Hindlimb muscle (tissue), 1 donor: ENCODE data around the gene HBZ. TPM values are rescaled to one million over a fixed set of nuclear protein-coding genes. Genes with fewer than 3 reads are reported as not detected.
"Not testable (repeated sequence)": the region's sequence is repeated elsewhere in the genome, so short reads cannot be mapped to it uniquely, and the experiment has no call there.

Experiments
- DNase-seq: peaks from one replicate; pipeline ENCODE4 v3.0.0-alpha.2; 2013
- polyA plus RNA-seq: library from polyadenylated mRNA; unstranded; fragments of 120-200 nt; gene quantifications from one replicate; pipeline ENCODE4 v1.2.1, GENCODE V29; 2013; ENCODE audit not compliant: insufficient read length

The HBZ gene
- polyA plus RNA-seq, 1 donor = 1.9 TPM

DNA sequence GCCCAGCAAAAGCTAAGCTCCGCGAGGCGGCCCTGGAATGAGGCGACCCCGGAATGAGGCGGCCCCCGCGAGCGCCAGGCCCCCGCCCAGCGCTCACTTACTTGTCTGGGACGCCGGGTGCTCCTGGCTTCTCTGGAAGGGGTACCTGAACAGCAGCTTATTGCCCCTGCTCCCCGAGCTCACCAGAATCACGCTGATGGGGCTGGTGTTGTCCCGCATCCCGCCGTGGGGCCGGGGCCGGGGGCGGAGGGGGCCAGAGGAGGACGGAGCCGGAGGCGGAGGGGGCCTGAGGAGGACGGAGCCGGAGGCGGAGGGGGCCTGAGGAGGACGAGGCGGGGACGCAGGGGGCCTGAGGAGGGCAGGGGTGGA is 14.4 kb upstream of the HBZ start:
- peak; percentile 19 for DNase-seq

DNA sequence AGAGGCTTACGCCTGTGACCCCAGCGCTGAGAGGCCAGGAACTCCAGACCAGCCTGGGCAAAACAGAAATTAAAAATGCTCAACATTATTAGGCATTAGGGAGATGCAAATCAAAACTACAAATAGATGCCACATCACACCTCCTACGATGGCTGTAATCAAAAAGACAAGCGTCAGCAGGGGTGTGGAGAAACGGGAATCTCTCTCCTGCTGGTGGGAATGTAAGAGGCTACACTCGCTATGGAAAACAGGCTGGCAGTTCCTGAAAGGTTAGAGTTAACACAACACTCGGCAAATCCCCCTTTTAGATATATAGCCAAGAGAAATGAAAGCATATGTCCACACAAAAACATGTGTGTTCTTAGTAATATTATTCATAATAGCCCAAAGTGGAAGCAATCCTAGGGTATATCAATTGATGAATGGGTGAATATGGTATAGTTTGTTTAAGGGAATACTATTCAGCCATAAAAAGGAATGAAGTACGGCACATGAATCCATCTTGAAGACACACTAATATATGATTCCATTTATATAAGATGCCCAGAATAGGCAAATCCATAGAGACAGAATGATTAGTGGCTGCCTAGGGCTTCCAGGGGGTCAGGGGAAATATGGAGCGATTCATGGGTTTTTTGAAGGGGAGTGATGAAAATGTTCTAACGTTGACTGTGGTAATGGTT is 12.1 kb upstream of the HBZ start:
- no peak for DNase-seq

DNA sequence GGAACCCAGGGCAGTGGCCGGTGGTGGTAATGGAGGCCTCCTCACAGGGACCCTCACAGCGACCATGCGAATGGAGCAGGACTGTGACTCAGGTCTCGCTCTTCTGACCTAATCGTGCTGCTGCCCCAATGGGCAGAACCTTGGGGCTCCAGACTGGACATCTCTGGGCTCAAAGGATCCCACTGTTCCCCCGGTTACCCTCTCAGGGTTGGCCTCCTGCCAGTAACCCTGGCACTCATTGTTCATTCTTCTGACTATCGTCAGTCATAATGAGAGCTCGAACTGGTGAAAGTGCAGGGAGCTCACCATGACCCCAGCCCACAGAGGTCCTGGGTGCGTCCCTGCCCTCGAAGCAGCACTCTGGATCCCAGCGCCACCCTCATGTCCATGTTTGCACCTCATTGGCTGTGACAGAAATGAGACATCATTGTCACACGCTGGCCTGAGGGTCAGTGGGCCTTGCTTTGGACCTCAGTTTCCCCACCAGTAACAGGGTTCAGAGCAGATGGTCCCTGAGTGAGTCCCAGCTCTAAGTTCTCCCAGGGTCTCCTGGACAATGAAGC is 10.0 kb upstream of the HBZ start:
- DNase-seq = no peak

DNA sequence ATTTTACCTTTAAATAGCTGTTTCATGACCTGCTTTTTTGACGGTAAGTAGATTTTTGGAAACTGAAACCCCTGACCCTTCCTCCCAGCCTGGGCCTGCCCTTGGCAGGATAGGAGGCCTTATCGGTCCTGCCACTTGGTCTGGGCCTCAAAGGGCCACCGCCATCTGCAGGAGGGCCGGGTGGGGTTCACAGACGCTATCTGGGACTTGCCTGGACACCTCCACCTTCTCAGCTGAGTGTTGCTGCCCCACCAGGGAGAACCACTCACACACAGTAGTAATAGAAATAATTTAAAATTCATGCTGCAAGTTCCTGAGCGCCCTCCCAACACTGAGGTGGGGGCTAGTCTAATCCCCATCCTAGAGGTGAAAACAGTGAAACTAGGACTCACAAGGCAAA is 9.4 kb upstream of the HBZ start:
- DNase-seq = no peak

DNA sequence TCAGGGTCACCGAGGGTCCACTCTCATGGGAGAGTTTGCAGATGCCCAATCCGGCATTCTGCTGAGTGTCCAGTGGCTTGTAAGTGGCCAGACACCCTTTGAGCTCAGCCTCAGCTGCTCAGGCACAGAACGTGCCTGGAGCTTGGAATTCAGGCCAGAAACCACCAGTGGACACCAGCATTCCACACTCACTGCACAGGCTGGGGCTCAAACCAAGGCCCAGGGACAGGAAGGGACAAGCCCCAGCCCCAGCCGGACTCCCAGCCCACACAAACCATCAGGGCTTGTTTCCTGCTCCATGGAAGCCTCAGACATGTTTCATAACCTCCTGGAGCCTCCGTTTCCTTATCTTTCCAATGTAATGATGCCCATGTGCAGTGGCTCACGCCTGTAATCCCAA is 9.0 kb upstream of the HBZ start:
- DNase-seq = no peak

DNA sequence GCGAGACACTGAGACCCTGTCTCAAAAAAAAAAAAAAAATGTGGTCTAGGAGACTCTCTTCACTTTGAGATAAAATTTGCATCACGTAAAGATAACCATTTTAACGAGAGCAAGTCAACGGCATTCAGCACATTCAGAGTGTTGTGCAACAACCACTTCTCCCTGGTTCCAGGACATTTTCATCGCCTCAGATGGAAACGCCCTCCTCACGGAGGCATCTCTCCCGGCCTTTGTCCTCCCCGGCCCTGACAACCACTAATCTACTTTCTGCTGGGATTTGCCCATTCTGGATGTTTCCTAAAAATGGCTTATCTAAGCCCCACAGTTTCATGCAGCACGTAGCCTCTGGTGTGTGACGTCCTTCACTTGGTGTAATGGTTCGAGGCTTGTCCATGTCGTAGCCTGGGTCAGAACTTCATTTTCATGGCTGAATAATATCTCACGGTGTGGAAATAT is 7.6 kb upstream of the HBZ start:
- DNase-seq = no peak

DNA sequence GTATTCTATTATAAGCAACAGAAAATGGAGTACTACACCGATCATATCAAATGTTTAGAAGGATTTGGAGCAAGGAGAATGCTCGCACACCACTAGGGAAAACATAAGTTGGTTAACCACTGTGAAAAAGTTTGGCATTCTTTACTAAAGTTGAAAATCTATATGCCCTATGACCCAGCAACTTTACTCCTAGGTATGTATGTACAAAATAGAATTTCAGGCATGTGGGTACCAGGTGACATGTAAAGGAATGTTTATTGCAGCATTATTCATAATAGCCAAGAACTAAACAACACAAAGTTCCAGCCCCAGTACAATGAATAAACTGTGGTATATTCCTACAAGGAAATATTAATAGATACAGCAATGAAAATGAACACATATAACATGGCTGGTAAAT is 5.8 kb upstream of the HBZ start:
- no peak for DNase-seq

DNA sequence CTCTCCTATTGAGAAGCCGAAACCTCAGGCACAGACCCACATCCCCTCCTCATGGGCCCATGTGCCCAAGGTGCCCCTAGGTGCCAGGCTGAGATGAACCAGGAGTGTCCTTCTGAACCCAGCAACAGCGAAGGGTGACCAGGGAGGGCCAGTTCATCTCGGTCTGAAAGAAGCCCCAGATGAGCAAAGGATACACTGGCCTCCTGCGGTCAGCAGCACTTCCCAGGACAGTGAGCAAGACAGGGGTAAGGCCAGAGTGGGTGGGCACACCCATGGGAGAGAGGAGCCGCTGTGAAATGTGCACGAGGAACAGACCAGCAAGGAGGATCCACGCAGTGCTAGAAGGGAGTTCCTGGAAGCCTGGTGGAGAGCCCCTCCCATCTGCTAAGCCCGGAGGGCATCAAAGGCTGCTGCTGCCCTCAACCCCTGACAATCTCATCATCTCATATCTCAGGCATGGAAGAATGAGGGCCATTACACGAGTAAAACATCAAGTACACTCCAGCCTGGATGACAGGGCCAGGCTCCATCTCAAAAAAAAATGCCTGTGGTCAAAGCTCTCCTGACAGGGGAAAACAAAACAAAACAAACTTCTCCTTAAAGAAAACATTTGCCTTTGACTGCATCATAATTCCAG is 3.3 kb upstream of the HBZ start:
- no peak for DNase-seq

DNA sequence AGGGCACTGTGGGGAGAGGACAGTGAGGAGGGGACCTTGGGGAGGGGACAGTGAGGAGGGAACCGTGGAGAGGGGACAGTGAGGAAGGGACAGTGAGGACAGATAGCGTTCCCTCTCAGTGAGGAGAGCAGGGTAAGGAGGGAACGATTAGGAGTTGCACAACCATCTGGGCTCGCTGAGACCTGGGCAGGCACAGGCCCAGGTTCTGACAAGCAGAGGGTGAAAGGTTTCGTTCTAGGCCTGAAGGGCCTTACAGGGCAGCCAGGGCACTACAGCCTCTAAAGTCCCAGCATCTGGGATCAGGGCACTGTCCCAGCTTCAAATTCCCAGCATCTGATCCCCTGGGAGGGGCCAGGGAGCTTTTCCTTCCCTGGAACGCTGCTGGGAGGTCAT is 681 bp downstream of the HBZ start:
- not testable (repeated sequence) for DNase-seq

DNA sequence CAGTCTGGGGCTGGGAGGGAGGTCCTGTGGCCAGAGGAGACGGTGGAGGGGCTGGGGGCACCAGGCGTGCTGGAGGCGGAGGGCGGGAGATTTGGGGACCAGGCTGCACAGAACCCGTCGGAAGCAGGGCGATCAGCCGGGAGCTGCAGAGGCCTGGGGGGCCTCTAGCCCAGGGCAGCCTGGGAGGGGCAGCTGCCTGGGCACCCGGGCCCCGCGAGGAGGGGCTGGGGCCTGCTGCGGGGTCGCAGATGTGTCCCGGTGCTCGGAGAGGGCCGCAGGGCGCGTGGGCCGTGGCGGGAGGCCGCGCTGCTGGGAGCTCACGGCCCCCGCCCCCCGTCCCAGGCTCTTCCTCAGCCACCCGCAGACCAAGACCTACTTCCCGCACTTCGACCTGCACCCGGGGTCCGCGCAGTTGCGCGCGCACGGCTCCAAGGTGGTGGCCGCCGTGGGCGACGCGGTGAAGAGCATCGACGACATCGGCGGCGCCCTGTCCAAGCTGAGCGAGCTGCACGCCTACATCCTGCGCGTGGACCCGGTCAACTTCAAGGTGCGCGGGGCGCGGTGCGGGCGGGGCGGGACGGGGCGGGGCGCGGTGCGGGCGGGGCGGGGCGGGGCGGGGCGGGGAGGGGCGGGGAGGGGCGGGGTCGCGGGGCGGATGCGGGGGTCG is 1.2 kb downstream of the HBZ start:
- DNase-seq = not testable (repeated sequence)

DNA sequence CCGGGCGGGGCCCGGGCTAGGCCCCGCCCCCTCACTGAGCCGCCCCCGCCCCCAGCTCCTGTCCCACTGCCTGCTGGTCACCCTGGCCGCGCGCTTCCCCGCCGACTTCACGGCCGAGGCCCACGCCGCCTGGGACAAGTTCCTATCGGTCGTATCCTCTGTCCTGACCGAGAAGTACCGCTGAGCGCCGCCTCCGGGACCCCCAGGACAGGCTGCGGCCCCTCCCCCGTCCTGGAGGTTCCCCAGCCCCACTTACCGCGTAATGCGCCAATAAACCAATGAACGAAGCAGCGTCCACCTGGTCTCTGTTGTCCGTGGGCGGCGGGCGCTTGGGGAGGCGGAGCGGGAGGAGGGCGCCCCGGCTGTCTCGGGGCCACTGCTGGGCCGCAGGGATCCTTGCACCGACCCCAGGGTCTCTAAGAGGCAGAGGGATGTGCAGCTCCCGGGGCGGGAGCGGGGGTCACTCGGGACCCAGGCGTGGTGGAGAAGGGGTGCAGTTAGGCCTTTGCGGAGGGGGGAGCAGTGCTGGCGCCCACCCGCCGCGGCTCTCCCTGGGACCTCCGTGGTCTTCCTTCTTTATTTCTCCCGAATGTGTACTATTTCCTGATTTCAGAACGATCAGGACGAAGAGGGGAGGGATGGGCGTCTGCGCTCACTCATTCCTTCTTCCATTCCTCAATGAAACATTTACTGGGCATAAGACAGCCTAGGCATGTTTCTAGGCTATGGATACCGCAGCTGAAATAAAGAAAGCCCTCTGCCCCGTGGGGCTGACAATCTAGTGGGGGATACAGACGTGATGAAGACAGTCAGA is 2.0 kb downstream of the HBZ start:
- DNase-seq = peak; percentile 42

DNA sequence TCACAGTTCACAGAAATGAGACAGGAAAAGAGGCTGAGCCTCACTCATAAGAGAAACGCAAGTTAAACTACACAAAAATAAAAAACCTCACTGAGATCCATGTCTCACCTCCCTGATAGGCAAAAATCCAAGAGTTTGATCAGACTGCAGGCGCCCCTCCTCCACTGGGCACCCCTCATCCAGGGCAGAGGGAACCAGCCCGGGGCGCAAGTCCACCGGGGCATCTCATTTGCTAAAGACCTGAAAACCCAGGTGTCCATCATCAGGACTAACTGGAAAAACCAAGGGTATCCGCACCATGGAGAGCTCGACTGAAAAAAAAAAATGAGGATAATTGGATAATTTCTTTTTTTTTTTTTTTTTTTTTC is 2.6 kb downstream of the HBZ start:
- DNase-seq = no peak

DNA sequence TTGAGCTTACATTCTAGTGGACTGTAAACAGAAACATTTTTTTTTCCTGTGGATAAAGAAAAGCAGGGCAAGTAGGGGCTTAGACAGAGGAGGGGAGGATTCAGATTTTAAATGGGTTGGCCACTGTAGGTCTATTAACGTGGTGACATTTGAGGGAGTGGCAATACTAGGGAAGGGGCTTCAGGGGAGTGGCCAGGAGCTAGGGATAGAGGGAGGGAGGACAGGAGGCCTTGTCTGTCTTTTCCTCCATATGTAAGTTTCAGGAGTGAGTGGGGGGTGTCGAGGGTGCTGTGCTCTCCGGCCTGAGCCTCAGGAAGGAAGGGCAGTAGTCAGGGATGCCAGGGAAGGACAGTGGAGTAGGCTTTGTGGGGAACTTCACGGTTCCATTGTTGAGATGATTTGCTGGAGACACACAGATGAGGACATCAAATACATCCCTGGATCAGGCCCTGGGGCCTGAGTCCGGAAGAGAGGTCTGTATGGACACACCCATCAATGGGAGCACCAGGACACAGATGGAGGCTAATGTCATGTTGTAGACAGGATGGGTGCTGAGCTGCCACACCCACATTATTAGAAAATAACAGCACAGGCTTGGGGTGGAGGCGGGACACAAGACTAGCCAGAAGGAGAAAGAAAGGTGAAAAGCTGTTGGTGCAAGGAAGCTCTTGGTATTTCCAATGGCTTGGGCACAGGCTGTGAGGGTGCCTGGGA is 6.8 kb downstream of the HBZ start:
- no peak for DNase-seq

DNA sequence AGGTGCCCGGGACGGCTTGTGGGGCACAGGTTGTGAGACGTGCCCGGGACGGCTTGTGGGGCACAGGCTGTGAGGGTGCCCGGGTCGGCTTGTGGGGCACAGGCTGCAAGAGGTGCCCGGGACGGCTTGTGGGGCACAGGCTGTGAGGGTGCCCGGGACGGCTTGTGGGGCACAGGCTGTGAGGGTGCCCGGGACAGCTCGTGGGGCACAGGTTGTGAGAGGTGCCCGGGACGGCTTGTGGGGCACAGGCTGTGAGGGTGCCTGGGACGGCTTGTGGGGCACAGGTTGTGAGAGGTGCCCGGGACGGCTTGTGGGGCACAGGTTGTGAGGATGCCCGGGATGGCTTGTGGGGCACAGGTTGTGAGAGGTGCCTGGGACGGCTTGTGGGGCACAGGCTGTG is 7.8 kb downstream of the HBZ start:
- DNase-seq = not testable (repeated sequence)

DNA sequence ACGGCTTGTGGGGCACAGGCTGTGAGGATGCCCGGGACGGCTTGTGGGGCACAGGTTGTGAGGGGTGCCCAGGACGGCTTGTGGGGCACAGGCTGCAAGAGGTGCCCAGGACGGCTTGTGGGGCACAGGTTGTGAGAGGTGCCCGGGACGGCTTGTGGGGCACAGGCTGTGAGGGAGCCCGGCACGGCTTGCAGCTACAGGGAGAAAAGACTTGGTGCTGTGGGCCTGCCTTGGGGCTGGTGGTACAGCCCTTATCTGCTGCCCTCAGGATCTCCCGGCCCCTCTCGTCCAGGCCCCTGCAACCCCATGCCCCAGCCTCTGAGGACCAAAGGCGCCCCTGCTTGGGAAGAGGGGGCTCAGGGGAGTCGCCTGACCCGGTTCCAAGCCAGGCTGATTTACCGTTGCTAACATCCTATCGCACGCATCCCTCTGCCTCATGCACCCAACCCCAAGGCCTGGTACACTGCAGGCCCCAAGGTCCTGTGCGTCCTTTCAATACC is 8.3 kb downstream of the HBZ start:
- no peak for DNase-seq

DNA sequence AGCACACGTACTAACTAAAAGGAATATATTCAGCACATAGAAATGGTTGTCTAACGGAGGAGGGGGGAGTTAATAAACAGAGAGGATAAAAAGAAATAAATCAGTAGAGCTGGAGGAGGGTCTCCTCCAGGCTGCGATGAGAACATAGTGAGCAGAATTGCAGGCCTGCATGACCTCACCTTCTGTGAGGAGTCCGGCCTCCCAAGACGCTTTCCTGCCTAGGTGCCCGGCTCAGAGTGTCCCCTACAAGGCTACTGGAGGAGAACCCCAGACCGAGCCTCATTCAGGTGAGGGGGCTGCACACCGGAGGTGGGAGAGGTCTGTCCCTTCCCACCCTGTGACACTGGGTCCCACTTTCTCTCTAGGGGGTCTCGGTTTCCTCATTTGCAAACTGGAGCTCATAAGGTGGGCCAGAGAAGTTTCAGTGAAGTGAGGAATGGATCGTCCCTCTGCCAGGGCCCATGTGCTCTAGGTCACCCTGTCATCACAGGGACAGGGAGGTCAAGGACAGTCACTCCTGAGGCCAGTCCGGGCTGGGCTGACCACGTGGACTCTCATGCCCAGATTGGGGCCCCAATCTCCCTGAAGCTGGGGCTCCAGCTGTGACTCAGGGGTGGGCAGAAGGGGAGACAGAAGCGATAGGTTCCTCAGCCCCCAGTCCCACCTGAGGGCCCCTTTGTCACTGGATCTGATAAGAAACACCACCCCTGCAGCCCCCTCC is 10.0 kb downstream of the HBZ start:
- DNase-seq = no peak

DNA sequence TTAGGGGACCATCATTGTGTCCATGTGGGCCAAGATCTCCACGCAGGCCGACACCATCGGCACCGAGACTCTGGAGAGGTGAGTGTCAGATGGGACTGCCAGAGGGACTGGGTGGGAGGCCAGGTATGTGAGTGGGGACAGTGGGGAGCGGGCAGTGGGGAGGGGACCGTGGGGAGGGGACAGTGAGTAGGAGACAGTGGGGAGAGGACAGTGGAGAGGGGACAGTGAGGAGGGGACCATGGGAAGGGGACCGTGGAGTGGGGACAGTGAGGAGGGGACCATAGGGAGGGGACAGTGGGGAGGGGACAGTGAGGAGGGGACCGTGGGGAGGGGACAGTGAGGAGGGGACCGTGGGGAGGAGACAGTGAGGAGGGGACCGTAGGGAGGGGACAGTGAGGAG is 10.7 kb downstream of the HBZ start:
- DNase-seq = not testable (repeated sequence)

DNA sequence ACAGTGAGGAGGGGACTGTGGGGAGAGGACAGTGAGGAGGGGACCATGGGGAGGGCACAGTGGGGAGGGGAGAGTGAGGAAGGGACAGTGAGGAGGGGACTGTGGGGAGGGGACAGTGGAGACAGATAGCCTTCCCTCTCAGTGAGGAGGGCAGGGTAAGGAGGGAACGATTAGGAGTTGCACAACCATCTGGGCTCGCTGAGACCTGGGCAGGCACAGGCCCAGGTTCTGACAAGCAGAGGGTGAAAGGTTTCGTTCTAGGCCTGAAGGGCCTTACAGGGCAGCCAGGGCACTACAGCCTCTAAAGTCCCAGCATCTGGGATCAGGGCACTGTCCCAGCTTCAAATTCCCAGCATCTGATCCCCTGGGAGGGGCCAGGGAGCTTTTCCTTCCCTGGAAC is 11.3 kb downstream of the HBZ start:
- not testable (repeated sequence) for DNase-seq

DNA sequence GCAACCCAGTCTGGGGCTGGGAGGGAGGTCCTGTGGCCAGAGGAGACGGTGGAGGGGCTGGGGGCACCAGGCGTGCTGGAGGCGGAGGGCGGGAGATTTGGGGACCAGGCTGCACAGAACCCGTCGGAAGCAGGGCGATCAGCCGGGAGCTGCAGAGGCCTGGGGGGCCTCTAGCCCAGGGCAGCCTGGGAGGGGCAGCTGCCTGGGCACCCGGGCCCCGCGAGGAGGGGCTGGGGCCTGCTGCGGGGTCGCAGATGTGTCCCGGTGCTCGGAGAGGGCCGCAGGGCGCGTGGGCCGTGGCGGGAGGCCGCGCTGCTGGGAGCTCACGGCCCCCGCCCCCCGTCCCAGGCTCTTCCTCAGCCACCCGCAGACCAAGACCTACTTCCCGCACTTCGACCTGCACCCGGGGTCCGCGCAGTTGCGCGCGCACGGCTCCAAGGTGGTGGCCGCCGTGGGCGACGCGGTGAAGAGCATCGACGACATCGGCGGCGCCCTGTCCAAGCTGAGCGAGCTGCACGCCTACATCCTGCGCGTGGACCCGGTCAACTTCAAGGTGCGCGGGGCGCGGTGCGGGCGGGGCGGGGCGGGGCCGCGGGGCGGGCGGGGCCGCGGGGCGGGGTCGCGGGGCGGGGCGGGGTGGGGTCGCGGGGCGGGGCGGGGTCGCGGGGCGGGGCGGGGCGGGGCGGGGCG is 11.8 kb downstream of the HBZ start:
- DNase-seq = not testable (repeated sequence)

DNA sequence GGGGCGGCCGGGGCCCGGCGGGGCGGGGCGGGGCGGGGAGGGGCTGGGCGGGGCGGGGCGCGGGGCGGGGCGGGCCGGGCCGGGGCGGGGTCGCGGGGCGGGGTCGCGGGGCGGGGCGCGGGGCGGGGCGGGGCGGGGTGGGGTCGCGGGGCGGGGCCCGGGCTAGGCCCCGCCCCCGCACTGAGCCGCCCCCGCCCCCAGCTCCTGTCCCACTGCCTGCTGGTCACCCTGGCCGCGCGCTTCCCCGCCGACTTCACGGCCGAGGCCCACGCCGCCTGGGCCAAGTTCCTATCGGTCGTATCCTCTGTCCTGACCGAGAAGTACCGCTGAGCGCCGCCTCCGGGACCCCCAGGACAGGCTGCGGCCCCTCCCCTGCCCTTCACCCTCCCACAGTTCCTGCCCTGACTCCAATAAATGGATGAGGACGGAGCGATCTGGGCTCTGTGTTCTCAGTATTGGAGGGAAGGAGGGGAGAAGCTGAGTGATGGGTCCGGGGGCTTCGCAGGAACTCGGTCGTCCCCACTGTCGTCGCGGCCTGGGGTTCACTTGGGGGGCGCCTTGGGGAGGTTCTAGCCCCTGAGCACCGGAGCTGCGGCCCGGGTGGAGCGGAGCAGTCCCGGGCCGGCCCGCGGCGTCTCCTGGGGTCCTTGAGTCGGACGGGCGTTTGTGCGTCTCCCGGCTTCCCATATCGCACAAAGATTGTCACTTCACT is 12.5 kb downstream of the HBZ start:
- no peak for DNase-seq
